HG03521 (cell line): ENCODE results near the gene KDM4D.
"Not testable (repeated sequence)": the region's sequence is repeated elsewhere in the genome, so short reads cannot be mapped to it uniquely, and the experiment has no call there.

Source experiments
- ATAC-seq: cut with Tn5 transposase; IDR thresholded peaks from one replicate; pipeline ENCODE4 v1.9.1; 2021; ENCODE audit warnings: mild to moderate bottlenecking, moderate library complexity; ENCODE audit not compliant: unreplicated experiment

Gene KDM4D

GRCh38 chr11:94973099-94973968, at the start of gene KDM4D, which contains the start of gene CWC15:
KDM4D (plus strand) TSS chr11:94973709; CDS start chr11:94997373, 23,664 bp downstream.
CWC15 (minus strand) TSS chr11:94973556; CDS start chr11:94972185, 1,371 bp downstream.
- ATAC-seq, result peak; percentile 100

- ATAC-seq, result no peak
Observed at GRCh38 chr11:94924171-94924572, 49.3 kb upstream of the KDM4D start.

GRCh38 chr11:94924612-94925011, 48.9 kb upstream of the KDM4D start:
- no peak for ATAC-seq

- ATAC-seq, result peak; percentile 65
Observed at GRCh38 chr11:94925422-94926270, 47.9 kb upstream of the KDM4D start.

- ATAC-seq, result no peak
Observed at GRCh38 chr11:94926271-94926625, 47.3 kb upstream of the KDM4D start.

GRCh38 chr11:94926698-94927237, 46.7 kb upstream of the KDM4D start:
- no peak for ATAC-seq

GRCh38 chr11:94928117-94928990, 45.2 kb upstream of the KDM4D start:
- ATAC-seq, result no peak

GRCh38 chr11:94932072-94932471, 41.4 kb upstream of the KDM4D start:
- not testable (repeated sequence) for ATAC-seq

- no peak for ATAC-seq
Observed at GRCh38 chr11:94932503-94932902, 41.0 kb upstream of the KDM4D start.

- no peak for ATAC-seq
Observed at GRCh38 chr11:94933223-94934130, 40.0 kb upstream of the KDM4D start.

- ATAC-seq, result no peak
Observed at GRCh38 chr11:94934362-94934761, 39.1 kb upstream of the KDM4D start.

- no peak for ATAC-seq
Observed at GRCh38 chr11:94934846-94935245, 38.7 kb upstream of the KDM4D start.

- ATAC-seq, result no peak
Observed at GRCh38 chr11:94938095-94939055, 35.1 kb upstream of the KDM4D start.

GRCh38 chr11:94939346-94939745, 34.2 kb upstream of the KDM4D start:
- ATAC-seq, result no peak

GRCh38 chr11:94941131-94941530, 32.4 kb upstream of the KDM4D start:
- no peak for ATAC-seq

GRCh38 chr11:94946812-94947211, 26.7 kb upstream of the KDM4D start:
- no peak for ATAC-seq

- no peak for ATAC-seq
Observed at GRCh38 chr11:94948070-94948617, 25.4 kb upstream of the KDM4D start.

GRCh38 chr11:94954753-94955152, 18.8 kb upstream of the KDM4D start:
- ATAC-seq, result no peak
